HepG2 (cell line): ENCODE data around the gene ZBTB7B. TPM values are rescaled to one million over a fixed set of nuclear protein-coding genes. Genes with fewer than 3 reads are reported as not detected.
A peak's percentile ranks its signal among the peaks of the same experiment; 100 is the strongest.

Experiments
- ATAC-seq: fragments of 200-7000 bp; cut with Tn5 transposase; 3 replicates; pipeline ENCODE4 v1.9.1; 2020; ENCODE audit warnings: mild to moderate bottlenecking, moderate library complexity
- BruUV-seq: library from RNA; stranded (reverse); fragments of 400-500 nt; replicated peaks from 2 replicates; lab custom pipeline; 2021; lab: Mats Ljungman, UMichigan
- CTCF ChIA-PET: fragments of 300-600 bp; formaldehyde crosslinking; extraction: SDS; loops from one replicate; lab custom pipeline; 2021; ENCODE audit warnings: low total read pairs, inconsistent platforms, low intra/inter-chr PET ratio; lab: Yijun Ruan, JAX
- POLR2A ChIA-PET: fragments of 350-600 bp; sonication (Branson Sonifier 250); formaldehyde crosslinking; loops from one replicate; lab custom pipeline; 2020; ENCODE audit warnings: antibody characterized with exemption, inconsistent platforms; lab: Yijun Ruan, JAX
- DNase-seq: peaks from one replicate; pipeline ENCODE4 v3.0.0-alpha.2; 2015; ENCODE audit warnings: low spot score
- FAIRE-seq: peaks from 3 replicates; lab custom pipeline; 2011; peaks lifted over from hg19 to GRCh38; lab: Jason Lieb, UNC
- H2AFZ ChIP-seq: one replicate; pipeline ENCODE4 v1.6.1; 2011; ENCODE audit warnings: low read length, inconsistent platforms
- H3K27ac ChIP-seq: fragments of 300-600 bp; 3 replicates; pipeline ENCODE4 v1.8.0; 2011; ENCODE audit warnings: mixed run types, mild to moderate bottlenecking, mixed read lengths, low read length, inconsistent platforms; ENCODE audit not compliant: insufficient read depth; ENCODE audit errors: extremely low read length
- H3K27me3 ChIP-seq, 2 experiments: fragments of 200-600 bp in 1 of 2; 2 replicates in 1 of 2; 3 replicates in 1 of 2; pipeline versions ENCODE4 v1.6.0 to v1.8.0; 2011; ENCODE audit warnings: low read length in 2 of 2, mild to moderate bottlenecking in 2 of 2, moderate library complexity in 2 of 2, inconsistent platforms in 1 of 2; ENCODE audit not compliant: insufficient read depth in 2 of 2, control insufficient read depth in 1 of 2
- H3K36me3 ChIP-seq, 2 experiments: fragments of 200-600 bp in 1 of 2; replicated peaks in 1 of 2; 2 replicates in 1 of 2; 3 replicates in 1 of 2; pipeline versions ENCODE4 v1.5.1 to v1.8.0; 2011; ENCODE audit warnings: low read length in 2 of 2, inconsistent platforms in 1 of 2; ENCODE audit not compliant: insufficient read depth in 2 of 2, control insufficient read depth in 1 of 2
- H3K4me1 ChIP-seq: 2 replicates; pipeline ENCODE4 v1.5.1; 2012; ENCODE audit warnings: low read length, inconsistent platforms; ENCODE audit not compliant: insufficient read depth
- H3K4me2 ChIP-seq: 2 replicates; pipeline ENCODE4 v1.6.0; 2011; ENCODE audit warnings: low read depth, low read length, inconsistent platforms
- H3K4me3 ChIP-seq, 3 experiments: fragments of 200-600 bp in 1 of 3; sonication (generic), shearing (Covaris generic) in 1 of 3; replicated peaks in 1 of 3; 2 replicates each; pipeline ENCODE4 v1.5.1; 2011 to 2016; ENCODE audit warnings: low read length in 3 of 3, inconsistent platforms in 2 of 3, low read depth in 2 of 3, mild to moderate bottlenecking in 2 of 3, control low read depth in 1 of 3, mixed read lengths in 1 of 3; ENCODE audit not compliant: insufficient read depth in 1 of 3
- H3K79me2 ChIP-seq: one replicate; pipeline ENCODE4 v1.6.1; 2011; ENCODE audit warnings: low read length, inconsistent platforms; ENCODE audit not compliant: insufficient read depth
- H3K9ac ChIP-seq: 2 replicates; pipeline ENCODE4 v1.6.0; 2011; ENCODE audit warnings: mild to moderate bottlenecking, low read depth, low read length, inconsistent platforms; ENCODE audit not compliant: insufficient read depth
- H3K9me3 ChIP-seq: 2 replicates; pipeline ENCODE4 v1.5.1; 2012; ENCODE audit warnings: mild to moderate bottlenecking, low read length
- H4K20me1 ChIP-seq: 2 replicates; pipeline ENCODE4 v1.6.0; 2011; ENCODE audit warnings: inconsistent platforms, mild to moderate bottlenecking, low read length, moderate library complexity; ENCODE audit not compliant: insufficient read depth
- JDP2 ChIP-seq: sonication (generic); formaldehyde crosslinking; IDR thresholded peaks from 2 replicates; pipeline ENCODE4 v1.8.1; 2022; ENCODE audit warnings: missing genetic modification reagents, borderline replicate concordance
- KDM2A ChIP-seq: sonication (generic); formaldehyde crosslinking; IDR thresholded peaks from 2 replicates; pipeline ENCODE4 v1.4.0; 2020; ENCODE audit warnings: low read depth, missing genetic modification reagents, borderline replicate concordance
- MAZ ChIP-seq, 2 experiments: sonication (generic) in 1 of 2; formaldehyde crosslinking in 1 of 2; IDR thresholded peaks; 2 replicates each; pipeline versions ENCODE4 v1.5.0 to v1.6.1; 2012 to 2020; ENCODE audit warnings: low read depth in 2 of 2, mild to moderate bottlenecking in 2 of 2, borderline replicate concordance in 1 of 2, improper control_type of control experiment in 1 of 2, low read length in 1 of 2, missing genetic modification reagents in 1 of 2, moderate library complexity in 1 of 2
- MXD4 ChIP-seq: IDR thresholded peaks from 2 replicates; pipeline ENCODE4 v1.6.1; 2016; ENCODE audit warnings: mild to moderate bottlenecking, missing biosample characterization, missing genetic modification reagents
- NKX3-1 ChIP-seq: sonication (generic); formaldehyde crosslinking; IDR thresholded peaks from 2 replicates; pipeline ENCODE4 v1.5.0; 2020; ENCODE audit warnings: missing genetic modification reagents
- SOX5 ChIP-seq: IDR thresholded peaks from 2 replicates; pipeline ENCODE4 v1.6.1; 2016; ENCODE audit warnings: borderline replicate concordance
- TP53 ChIP-seq: sonication (generic); formaldehyde crosslinking; conservative IDR thresholded peaks from 2 replicates; pipeline ENCODE4 v1.4.0; 2020; ENCODE audit warnings: missing genetic modification reagents
- ZBTB1 ChIP-seq: sonication (generic); formaldehyde crosslinking; IDR thresholded peaks from 2 replicates; pipeline ENCODE4 v1.4.0; 2020; ENCODE audit warnings: missing genetic modification reagents, borderline replicate concordance
- ZNF256 ChIP-seq: sonication (generic); formaldehyde crosslinking; conservative IDR thresholded peaks from 2 replicates; pipeline ENCODE4 v1.4.0; 2020; ENCODE audit warnings: missing genetic modification reagents
- ZNF598 ChIP-seq: sonication (generic); formaldehyde crosslinking; IDR thresholded peaks from 2 replicates; pipeline ENCODE4 v1.5.1; 2020; ENCODE audit warnings: mild to moderate bottlenecking, missing genetic modification reagents, borderline replicate concordance
- ZSCAN21 ChIP-seq: sonication (generic); formaldehyde crosslinking; IDR thresholded peaks from 2 replicates; pipeline ENCODE4 v1.8.0; 2022; ENCODE audit warnings: mild to moderate bottlenecking, missing genetic modification reagents, moderate library complexity, borderline replicate concordance
- WGBS: methylation state at CpG from one replicate; pipeline ENCODE4 v1.1.6; 2017; ENCODE audit warnings: low lambda C conversion rate; 5-methylcytosine and 5-hydroxymethylcytosine counted together
- in situ Hi-C: cut with HindIII; loops from 2 replicates; pipeline ENCODE4 v1.10.0; 2017; ENCODE audit warnings: low pct_unique_long_range_greater_than_20kb; ENCODE audit not compliant: extremely low pct_ligation_motif_present
- intact Hi-C: fragments of 100-400 bp; cut with micrococcal nuclease; formaldehyde crosslinking; loops from one replicate; pipeline ENCODE4 v1.10.0; 2022; ENCODE audit not compliant: unreplicated experiment
- polyA plus RNA-seq, 8 experiments: library from polyadenylated mRNA; depleted of rRNA in 3 of 8; stranded (reverse) in 7 of 8; unstranded in 1 of 8; fragments of >200 nt; fragmentation: Illumina TruSeq in 4 of 8; extraction: Trizol in 4 of 8; gene quantifications; 2 replicates each; pipeline versions ENCODE4 v1.2.1 to v1.2.3, GENCODE V29; 2011 to 2016; ENCODE audit warnings: low read depth in 4 of 8, missing spikeins in 1 of 8, mixed read lengths in 1 of 8; ENCODE audit not compliant: insufficient read depth in 1 of 8
- total RNA-seq, 5 experiments: library from RNA; depleted of rRNA; stranded (reverse); fragments of >200 nt; fragmentation: Illumina TruSeq; extraction: Trizol; gene quantifications; 2 replicates each; pipeline ENCODE4 v1.2.3, GENCODE V29; 2016; ENCODE audit warnings: low read depth in 1 of 5
- TF ChIP-seq, protein P1 (sequence below): sonication (generic); formaldehyde crosslinking; IDR thresholded peaks from 2 replicates; pipeline ENCODE4 v1.8.1; 2023; ENCODE audit warnings: mild to moderate bottlenecking, missing genetic modification reagents, borderline replicate concordance
- TF ChIP-seq, protein P2 (sequence below), 2 experiments: sonication (generic) in 1 of 2; formaldehyde crosslinking in 1 of 2; IDR thresholded peaks; 2 replicates each; pipeline versions ENCODE4 v1.5.1 to v1.6.1; 2011 to 2020; ENCODE audit warnings: borderline replicate concordance in 1 of 2, low read depth in 1 of 2, low read length in 1 of 2, mild to moderate bottlenecking in 1 of 2, missing genetic modification reagents in 1 of 2, moderate library complexity in 1 of 2
- TF ChIP-seq, protein P3 (sequence below): sonication (generic); formaldehyde crosslinking; IDR thresholded peaks from 2 replicates; pipeline ENCODE4 v1.5.0; 2020; ENCODE audit warnings: missing genetic modification reagents, mild to moderate bottlenecking, borderline replicate concordance
- TF ChIP-seq, protein P4 (sequence below): sonication (generic); formaldehyde crosslinking; IDR thresholded peaks from 2 replicates; pipeline ENCODE4 v1.4.0; 2020; ENCODE audit warnings: mild to moderate bottlenecking, missing genetic modification reagents

ZBTB7B gene
- total and polyA plus RNA-seq, 2 of the 13 experiments (the other 11 are each of a cell fraction or from before 2014, with no cell fraction given) = 15.5 to 17.5 TPM

DNA sequence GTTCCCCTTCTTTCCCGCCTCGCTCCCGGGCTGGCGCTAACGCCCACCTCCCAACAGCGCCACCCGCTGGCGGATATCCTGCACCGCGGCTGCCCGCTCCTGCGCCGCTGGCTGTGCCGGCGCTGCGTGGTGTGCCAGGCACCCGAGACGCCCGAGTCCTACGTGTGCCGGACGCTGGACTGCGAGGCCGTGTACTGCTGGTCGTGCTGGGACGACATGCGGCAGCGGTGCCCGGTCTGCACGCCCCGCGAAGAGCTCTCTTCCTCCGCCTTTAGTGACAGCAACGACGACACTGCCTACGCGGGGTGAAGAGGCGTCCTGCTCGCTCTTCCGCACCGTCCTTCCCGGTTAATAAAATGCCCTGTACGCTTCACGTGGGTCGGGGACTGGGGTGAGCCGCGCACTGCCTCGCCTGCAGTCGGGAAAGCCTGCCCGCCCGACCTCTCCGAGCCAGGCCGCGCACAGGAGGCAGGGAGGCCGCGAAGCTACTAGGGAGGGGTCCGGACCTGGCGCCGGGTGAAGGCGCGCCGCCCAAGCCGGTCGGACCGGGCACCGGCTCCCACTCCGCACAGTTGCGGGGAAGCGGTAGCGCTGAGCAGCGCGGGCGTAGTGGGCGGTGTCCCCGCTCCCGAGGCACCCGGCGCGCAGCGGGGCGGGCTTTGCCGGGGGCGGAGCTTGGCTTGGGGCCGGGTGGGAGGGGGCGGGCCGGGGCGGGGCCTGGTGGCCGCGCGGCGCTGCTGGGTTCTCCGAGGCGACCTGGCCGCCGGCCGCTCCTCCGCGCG lies 48.1 kb downstream of the ZBTB7B start, which contains the start of gene ADAM15:
Gene ADAM15 (plus strand): TSS at position 757 of the 782 bp plus-strand sequence. CDS start 71 bp downstream, outside the sequence.
- intact Hi-C loops = no loop called here
- ATAC-seq = peak; percentile 79
- Histone ChIP-seq H3K4me3 (peak within 1 kb of the TSS; percentile 59 to 88 (median 70)), H2AFZ (no peak within 1 kb of the TSS), H3K9ac (peak within 1 kb of the TSS; percentile 70), H4K20me1 (no peaks in the 10 kb centered on the region), H3K9me3 (no peaks in the 10 kb centered on the region), H3K4me1 (peaks cover 55% of the 10 kb centered on the region), H3K27me3 (no peaks in the 10 kb centered on the region), H3K27ac (peak within 1 kb of the TSS; percentile 66), H3K79me2 (no peaks in the 10 kb centered on the region), H3K4me2 (peak within 1 kb of the TSS; percentile 96), H3K36me3 (peaks cover 0 to 3% of the 10 kb centered on the region in 2 experiments; a peak in 1 of 5 replicates)
- peak; percentile 66 for DNase-seq
- no peak for FAIRE-seq
- 0% methylated on average over 34 of the region's 99 CpGs for WGBS
- CTCF ChIA-PET = interaction anchor here (0.8 to 2.0 kb wide), 3 partner anchors 11 to 34 kb away, joined by 4 to 7 read pairs (median 5); no protein-coding TSS in a partner anchor
- BruUV-seq = no TSS peak
- in situ Hi-C loops = no loop called here
- POLR2A ChIA-PET = interaction anchor here (0.7 to 2.7 kb wide), 15 partner anchors 9 to 106 kb away, joined by 3 to 11 read pairs (median 4); partner anchors contain the start of genes CKS1B, FLAD1, PBXIP1 and PYGO2
- TF ChIP-seq JDP2 (CRISPR knock-in tag) (0 out of 2 replicates have a peak, but pooled peaks have one; percentile 39), ZBTB1 (CRISPR knock-in tag) (no peak), NKX3-1 (no peak), KDM2A (CRISPR knock-in tag) (peak; percentile 95), MXD4 (CRISPR knock-in tag) (peak; percentile 64), ZSCAN21 (CRISPR knock-in tag) (peak; percentile 93), ZNF256 (no peak), TP53 (CRISPR knock-in tag) (no peak), MAZ (IDR thresholded peaks at IDR 0.05; ENCODE audit: borderline replicate concordance, low read depth, low read length) (no peak), MAZ (CRISPR knock-in tag; IDR thresholded peaks at IDR 0.05; ENCODE audit: low read depth) (peak; percentile 92; the same call in 1 of the 2 replicates), ZNF598 (peak; percentile 96; the same call in 1 of the 2 replicates), SOX5 (CRISPR knock-in tag) (peak; percentile 4; the same call in 1 of the 2 replicates)
- TF ChIP-seq, protein P1, sequence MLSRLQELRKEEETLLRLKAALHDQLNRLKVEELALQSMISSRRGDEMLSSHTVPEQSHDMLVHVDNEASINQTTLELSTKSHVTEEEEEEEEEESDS (CRISPR knock-in tag) = no peak
- TF ChIP-seq, protein P2, sequence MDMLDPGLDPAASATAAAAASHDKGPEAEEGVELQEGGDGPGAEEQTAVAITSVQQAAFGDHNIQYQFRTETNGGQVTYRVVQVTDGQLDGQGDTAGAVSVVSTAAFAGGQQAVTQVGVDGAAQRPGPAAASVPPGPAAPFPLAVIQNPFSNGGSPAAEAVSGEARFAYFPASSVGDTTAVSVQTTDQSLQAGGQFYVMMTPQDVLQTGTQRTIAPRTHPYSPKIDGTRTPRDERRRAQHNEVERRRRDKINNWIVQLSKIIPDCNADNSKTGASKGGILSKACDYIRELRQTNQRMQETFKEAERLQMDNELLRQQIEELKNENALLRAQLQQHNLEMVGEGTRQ (IDR thresholded peaks at IDR 0.05; ENCODE audit: low read depth, low read length) = no peak
- TF ChIP-seq, protein P2 (CRISPR knock-in tag; IDR thresholded peaks at IDR 0.05; ENCODE audit: borderline replicate concordance) = 0 out of 2 replicates have a peak, but pooled peaks have one; percentile 12
- TF ChIP-seq, protein P3, sequence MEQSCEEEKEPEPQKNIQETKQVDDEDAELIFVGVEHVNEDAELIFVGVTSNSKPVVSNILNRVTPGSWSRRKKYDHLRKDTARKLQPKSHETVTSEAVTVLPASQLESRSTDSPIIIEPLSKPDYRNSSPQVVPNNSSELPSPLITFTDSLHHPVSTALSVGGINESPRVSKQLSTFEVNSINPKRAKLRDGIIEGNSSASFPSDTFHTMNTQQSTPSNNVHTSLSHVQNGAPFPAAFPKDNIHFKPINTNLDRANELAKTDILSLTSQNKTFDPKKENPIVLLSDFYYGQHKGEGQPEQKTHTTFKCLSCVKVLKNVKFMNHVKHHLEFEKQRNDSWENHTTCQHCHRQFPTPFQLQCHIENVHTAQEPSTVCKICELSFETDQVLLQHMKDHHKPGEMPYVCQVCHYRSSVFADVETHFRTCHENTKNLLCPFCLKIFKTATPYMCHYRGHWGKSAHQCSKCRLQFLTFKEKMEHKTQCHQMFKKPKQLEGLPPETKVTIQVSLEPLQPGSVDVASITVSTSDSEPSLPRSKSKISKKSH (CRISPR knock-in tag) = peak; percentile 81; the same call in 1 of the 2 replicates
- TF ChIP-seq, protein P4, sequence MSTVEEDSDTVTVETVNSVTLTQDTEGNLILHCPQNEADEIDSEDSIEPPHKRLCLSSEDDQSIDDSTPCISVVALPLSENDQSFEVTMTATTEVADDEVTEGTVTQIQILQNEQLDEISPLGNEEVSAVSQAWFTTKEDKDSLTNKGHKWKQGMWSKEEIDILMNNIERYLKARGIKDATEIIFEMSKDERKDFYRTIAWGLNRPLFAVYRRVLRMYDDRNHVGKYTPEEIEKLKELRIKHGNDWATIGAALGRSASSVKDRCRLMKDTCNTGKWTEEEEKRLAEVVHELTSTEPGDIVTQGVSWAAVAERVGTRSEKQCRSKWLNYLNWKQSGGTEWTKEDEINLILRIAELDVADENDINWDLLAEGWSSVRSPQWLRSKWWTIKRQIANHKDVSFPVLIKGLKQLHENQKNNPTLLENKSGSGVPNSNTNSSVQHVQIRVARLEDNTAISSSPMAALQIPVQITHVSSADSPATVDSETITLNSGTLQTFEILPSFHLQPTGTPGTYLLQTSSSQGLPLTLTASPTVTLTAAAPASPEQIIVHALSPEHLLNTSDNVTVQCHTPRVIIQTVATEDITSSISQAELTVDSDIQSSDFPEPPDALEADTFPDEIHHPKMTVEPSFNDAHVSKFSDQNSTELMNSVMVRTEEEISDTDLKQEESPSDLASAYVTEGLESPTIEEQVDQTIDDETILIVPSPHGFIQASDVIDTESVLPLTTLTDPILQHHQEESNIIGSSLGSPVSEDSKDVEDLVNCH (CRISPR knock-in tag) = 0 out of 2 replicates have a peak, but pooled peaks have one; percentile 79
